Measurements from ENCODE around the gene HOATZ.

DNA sequence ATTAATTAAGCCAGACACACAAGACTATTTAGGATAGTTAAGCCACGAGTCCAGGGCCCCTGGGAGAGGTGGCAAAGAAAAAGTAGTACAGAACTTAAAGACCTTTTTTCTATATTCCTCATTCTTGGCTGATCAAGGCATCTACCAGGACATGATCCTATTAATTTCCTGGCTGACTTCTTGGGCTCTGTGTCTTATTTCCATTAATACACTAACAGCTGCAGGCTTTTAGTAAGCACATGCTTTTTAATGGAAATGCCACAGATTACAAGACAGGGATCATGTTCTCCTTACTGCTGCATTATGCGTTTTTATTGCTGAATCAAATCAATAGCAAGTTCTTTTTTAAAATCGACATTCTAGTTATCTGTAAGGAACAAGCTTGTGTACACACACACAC lies 37.6 kb upstream of the HOATZ start:
- TF ChIP-seq, protein P1, sequence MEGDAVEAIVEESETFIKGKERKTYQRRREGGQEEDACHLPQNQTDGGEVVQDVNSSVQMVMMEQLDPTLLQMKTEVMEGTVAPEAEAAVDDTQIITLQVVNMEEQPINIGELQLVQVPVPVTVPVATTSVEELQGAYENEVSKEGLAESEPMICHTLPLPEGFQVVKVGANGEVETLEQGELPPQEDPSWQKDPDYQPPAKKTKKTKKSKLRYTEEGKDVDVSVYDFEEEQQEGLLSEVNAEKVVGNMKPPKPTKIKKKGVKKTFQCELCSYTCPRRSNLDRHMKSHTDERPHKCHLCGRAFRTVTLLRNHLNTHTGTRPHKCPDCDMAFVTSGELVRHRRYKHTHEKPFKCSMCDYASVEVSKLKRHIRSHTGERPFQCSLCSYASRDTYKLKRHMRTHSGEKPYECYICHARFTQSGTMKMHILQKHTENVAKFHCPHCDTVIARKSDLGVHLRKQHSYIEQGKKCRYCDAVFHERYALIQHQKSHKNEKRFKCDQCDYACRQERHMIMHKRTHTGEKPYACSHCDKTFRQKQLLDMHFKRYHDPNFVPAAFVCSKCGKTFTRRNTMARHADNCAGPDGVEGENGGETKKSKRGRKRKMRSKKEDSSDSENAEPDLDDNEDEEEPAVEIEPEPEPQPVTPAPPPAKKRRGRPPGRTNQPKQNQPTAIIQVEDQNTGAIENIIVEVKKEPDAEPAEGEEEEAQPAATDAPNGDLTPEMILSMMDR (IDR thresholded peaks at IDR 0.05; ENCODE audit: low read depth, low read length) = no peak
- TF ChIP-seq EZH2phosphoT487 (IDR thresholded peaks at IDR 0.05; ENCODE audit: low read depth) = no peak
